IMR-90 (cell line): ENCODE measurements around the gene METTL17. TPM values are rescaled to one million over a fixed set of nuclear protein-coding genes. Genes with fewer than 3 reads are reported as not detected.

Source experiments
- ATAC-seq: fragments of 200-7000 bp; cut with Tn5 transposase; 2 replicates; pipeline ENCODE4 v1.9.1; 2020; ENCODE audit warnings: low read depth, mild to moderate bottlenecking, moderate library complexity
- BruUV-seq: library from RNA; stranded (reverse); fragments of 400-500 nt; replicated peaks from 2 replicates; lab custom pipeline; 2021; lab: Mats Ljungman, UMichigan
- CTCF ChIA-PET: fragments of 300-600 bp; formaldehyde crosslinking; extraction: SDS; loops from one replicate; lab custom pipeline; 2021; ENCODE audit warnings: antibody characterized with exemption; lab: Yijun Ruan, JAX
- POLR2A ChIA-PET: fragments of 300-600 bp; sonication (Branson Sonifier 250); formaldehyde crosslinking; loops from one replicate; lab custom pipeline; 2022; ENCODE audit warnings: antibody characterized with exemption; ENCODE audit not compliant: unreplicated experiment; lab: Charles Lee
- DNase-seq: peaks from one replicate; pipeline ENCODE4 v3.0.0; 2013
- H2AFZ ChIP-seq: replicated peaks from 2 replicates; pipeline ENCODE3; 2013; ENCODE audit warnings: low read length, mild to moderate bottlenecking; ENCODE audit not compliant: poor library complexity
- H2AK5ac ChIP-seq: 2 replicates; pipeline ENCODE4 v1.6.1; 2013; ENCODE audit warnings: low read depth, low read length, inconsistent platforms
- H2AK9ac ChIP-seq: replicated peaks from 2 replicates; pipeline ENCODE3; 2013; ENCODE audit warnings: mild to moderate bottlenecking, low read depth, low read length, moderate library complexity; ENCODE audit not compliant: poor library complexity
- H2BK120ac ChIP-seq: 2 replicates; pipeline ENCODE4 v1.6.1; 2013; ENCODE audit warnings: low read depth, low read length, inconsistent platforms
- H2BK15ac ChIP-seq: 3 replicates; pipeline ENCODE4 v1.6.1; 2013; ENCODE audit warnings: low read depth, low read length, inconsistent platforms
- H2BK20ac ChIP-seq: 2 replicates; pipeline ENCODE4 v1.6.1; 2013; ENCODE audit warnings: low read depth, mild to moderate bottlenecking, inconsistent platforms, low read length, moderate library complexity
- H2BK5ac ChIP-seq: 2 replicates; pipeline ENCODE4 v1.6.1; 2013; ENCODE audit warnings: mild to moderate bottlenecking, low read depth, low read length, inconsistent platforms; ENCODE audit not compliant: poor library complexity, severe bottlenecking
- H3K14ac ChIP-seq: replicated peaks from 2 replicates; pipeline ENCODE4 v1.6.1; 2013; ENCODE audit warnings: low read depth, low read length, inconsistent platforms
- H3K18ac ChIP-seq: 2 replicates; pipeline ENCODE4 v1.6.1; 2013; ENCODE audit warnings: low read depth, low read length, control low read depth
- H3K23ac ChIP-seq: 2 replicates; pipeline ENCODE4 v1.6.1; 2013; ENCODE audit warnings: low read depth, low read length, inconsistent platforms
- H3K27ac ChIP-seq: 2 replicates; pipeline ENCODE4 v1.5.1; 2013; ENCODE audit warnings: mild to moderate bottlenecking, control low read depth, low read length; ENCODE audit not compliant: insufficient read depth
- H3K27me3 ChIP-seq: 2 replicates; pipeline ENCODE4 v1.6.1; 2013; ENCODE audit warnings: low read length; ENCODE audit not compliant: control insufficient read depth, insufficient read depth
- H3K36me3 ChIP-seq: 2 replicates; pipeline ENCODE4 v1.6.1; 2013; ENCODE audit warnings: low read length, mixed read lengths; ENCODE audit not compliant: control insufficient read depth, insufficient read depth
- H3K4ac ChIP-seq: 2 replicates; pipeline ENCODE4 v1.6.1; 2013; ENCODE audit warnings: low read depth, low read length, inconsistent platforms
- H3K4me1 ChIP-seq: 2 replicates; pipeline ENCODE4 v1.6.1; 2013; ENCODE audit warnings: low read length, mixed read lengths; ENCODE audit not compliant: control insufficient read depth, insufficient read depth
- H3K4me2 ChIP-seq: 2 replicates; pipeline ENCODE4 v1.6.1; 2013; ENCODE audit warnings: low read depth, mild to moderate bottlenecking, control low read depth, low read length, moderate library complexity
- H3K4me3 ChIP-seq: 2 replicates; pipeline ENCODE4 v1.5.1; 2013; ENCODE audit warnings: low read depth, mild to moderate bottlenecking, control low read depth, low read length, moderate library complexity; ENCODE audit not compliant: insufficient read depth
- H3K56ac ChIP-seq: 2 replicates; pipeline ENCODE4 v1.6.1; 2013; ENCODE audit warnings: low read length, inconsistent platforms; ENCODE audit not compliant: insufficient read depth; ENCODE audit errors: extremely low read depth
- H3K79me1 ChIP-seq, 2 experiments: 2 replicates each; pipeline ENCODE4 v1.6.1; 2013; ENCODE audit warnings: low read length in 2 of 2, inconsistent platforms in 1 of 2, low read depth in 1 of 2
- H3K9ac ChIP-seq: 2 replicates; pipeline ENCODE4 v1.6.1; 2013; ENCODE audit warnings: low read depth, low read length, control low read depth
- H3K9me1 ChIP-seq: 2 replicates; pipeline ENCODE4 v1.6.1; 2013; ENCODE audit warnings: low read length, inconsistent platforms; ENCODE audit not compliant: insufficient read depth
- H3K9me3 ChIP-seq: 2 replicates; pipeline ENCODE4 v1.6.1; 2013; ENCODE audit warnings: low read length; ENCODE audit not compliant: control insufficient read depth, insufficient read depth
- H4K20me1 ChIP-seq: 2 replicates; pipeline ENCODE4 v1.6.1; 2013; ENCODE audit warnings: low read length, inconsistent platforms; ENCODE audit not compliant: insufficient read depth
- H4K5ac ChIP-seq: 2 replicates; pipeline ENCODE4 v1.6.1; 2013; ENCODE audit warnings: mild to moderate bottlenecking, low read depth, low read length, control low read depth
- H4K8ac ChIP-seq, 2 experiments: 2 replicates each; pipeline ENCODE4 v1.6.1; 2013; ENCODE audit warnings: low read depth in 2 of 2, low read length in 2 of 2, control low read depth in 1 of 2, inconsistent platforms in 1 of 2
- H4K91ac ChIP-seq: 2 replicates; pipeline ENCODE4 v1.6.1; 2013; ENCODE audit warnings: low read depth, low read length, inconsistent platforms; ENCODE audit not compliant: insufficient read depth
- BHLHE40 ChIP-seq: fragments of 150-350 bp; IDR thresholded peaks from 2 replicates; pipeline ENCODE4 v1.6.1; 2016; ENCODE audit warnings: mild to moderate bottlenecking, low read depth, low read length
- CEBPB ChIP-seq: IDR thresholded peaks from 2 replicates; pipeline ENCODE4 v1.6.1; 2012; ENCODE audit warnings: low read depth, low read length, improper control_type of control experiment
- CHD1 ChIP-seq: IDR thresholded peaks from 2 replicates; pipeline ENCODE4 v1.6.1; 2012; ENCODE audit warnings: low read depth, low read length, improper control_type of control experiment
- CTCF ChIP-seq: conservative IDR thresholded peaks from 2 replicates; pipeline ENCODE4 v1.5.1; 2012; ENCODE audit warnings: mild to moderate bottlenecking, low read depth, low read length, improper control_type of control experiment
- ELK1 ChIP-seq: fragments of 150-350 bp; IDR thresholded peaks from 2 replicates; pipeline ENCODE4 v1.6.1; 2016; ENCODE audit warnings: low read depth, mild to moderate bottlenecking, low read length, moderate library complexity, borderline replicate concordance
- FOS ChIP-seq: fragments of 150-350 bp; IDR thresholded peaks from 2 replicates; pipeline ENCODE4 v1.6.1; 2016; ENCODE audit warnings: low read depth, low read length
- MAFK ChIP-seq: IDR thresholded peaks from 2 replicates; pipeline ENCODE4 v1.6.1; 2012; ENCODE audit warnings: low read depth, low read length, improper control_type of control experiment
- MAZ ChIP-seq: IDR thresholded peaks from 2 replicates; pipeline ENCODE4 v1.6.1; 2012; ENCODE audit warnings: low read depth, mild to moderate bottlenecking, low read length, improper control_type of control experiment, moderate library complexity, borderline replicate concordance
- MXI1 ChIP-seq: IDR thresholded peaks from 2 replicates; pipeline ENCODE4 v1.6.1; 2012; ENCODE audit warnings: low read depth, mild to moderate bottlenecking, low read length, moderate library complexity, borderline replicate concordance
- NFE2L2 ChIP-seq: fragments of 150-350 bp; IDR thresholded peaks from 2 replicates; pipeline ENCODE4 v1.6.1; 2016; ENCODE audit warnings: low read depth, mild to moderate bottlenecking, low read length
- POLR2A ChIP-seq: IDR thresholded peaks from 2 replicates; pipeline ENCODE4 v1.6.1; 2012; ENCODE audit warnings: mild to moderate bottlenecking, low read depth, low read length
- RAD21 ChIP-seq: IDR thresholded peaks from 2 replicates; pipeline ENCODE4 v1.6.1; 2012; ENCODE audit warnings: low read length, improper control_type of control experiment
- RCOR1 ChIP-seq: IDR thresholded peaks from 2 replicates; pipeline ENCODE4 v1.6.1; 2012; ENCODE audit warnings: mild to moderate bottlenecking, low read length, improper control_type of control experiment; ENCODE audit not compliant: insufficient replicate concordance
- RFX5 ChIP-seq: IDR thresholded peaks from 2 replicates; pipeline ENCODE4 v1.8.0; 2012; ENCODE audit warnings: low read depth, mild to moderate bottlenecking, low read length, moderate library complexity
- SMC3 ChIP-seq: fragments of 150-350 bp; IDR thresholded peaks from 2 replicates; pipeline ENCODE4 v1.6.1; 2016; ENCODE audit warnings: low read depth, mild to moderate bottlenecking, antibody characterized with exemption, low read length, moderate library complexity
- WGBS, 2 experiments: methylation state at CpG; one replicate each; pipeline versions ENCODE4 v1.1.5 to v1.1.7; 2013; ENCODE audit warnings: missing lambda C conversion rate in 2 of 2; ENCODE audit not compliant: insufficient read length in 1 of 2; ENCODE audit errors: extremely low coverage in 2 of 2; 5-methylcytosine and 5-hydroxymethylcytosine counted together
- dilution Hi-C: fragments of 300-500 bp; cut with HindIII; formaldehyde crosslinking; loops from one replicate; pipeline ENCODE4 v1.14.3; 2018; ENCODE audit warnings: low sequenced_read_pairs; ENCODE audit not compliant: unreplicated experiment
- in situ Hi-C: fragments of 300-500 bp; cut with MboI; formaldehyde crosslinking; loops from 3 replicates; pipeline ENCODE4 v1.14.3; 2019; ENCODE audit warnings: low sequenced_read_pairs, inconsistent platforms, mixed read lengths
- intact Hi-C: fragments of 100-400 bp; cut with micrococcal nuclease; formaldehyde crosslinking; loops from 2 replicates; pipeline ENCODE4 v1.10.0; 2022
- polyA plus RNA-seq, 3 experiments: library from polyadenylated mRNA; depleted of rRNA; stranded (reverse); fragments of >200 nt; gene quantifications; 2 replicates each; pipeline ENCODE4 v1.2.3, GENCODE V29; 2012; ENCODE audit warnings: low replicate concordance in 1 of 3
- total RNA-seq: library from RNA; depleted of rRNA; stranded (reverse); fragments of >200 nt; gene quantifications from 2 replicates; pipeline ENCODE4 v1.2.3, GENCODE V29; 2012
- TF ChIP-seq, protein P1 (sequence below): fragments of 150-350 bp; IDR thresholded peaks from 2 replicates; pipeline ENCODE4 v1.6.1; 2017; ENCODE audit warnings: mild to moderate bottlenecking, antibody characterized with exemption, low read length, low read depth

METTL17 gene
- total and polyA plus RNA-seq, 2 of the 4 experiments (the other 2 are of a cell fraction) = 32.8 to 69.7 TPM

GRCh38 chr14:20970647-20970982 is 19.2 kb upstream of the METTL17 start:
- BruUV-seq = no TSS peak
- Histone ChIP-seq H3K27me3 (peaks cover 13% of the 10 kb centered on the region), H3K9me1 (peaks cover 4% of the 10 kb centered on the region; the same call in 1 of the 2 replicates), H3K36me3 (no peaks in the 10 kb centered on the region), H3K27ac (no peak overlapping the region), H2BK5ac (no peak overlapping the region), H3K4me1 (peaks cover 5% of the 10 kb centered on the region; the same call in 1 of the 2 replicates), H3K23ac (peak overlapping the region; percentile 44; the same call in 1 of the 2 replicates), H2BK15ac (no peak overlapping the region), H3K9me3 (no peaks in the 10 kb centered on the region), H3K4me2 (peak overlapping the region; percentile 85), H4K91ac (no peak overlapping the region), H2BK120ac (no peak overlapping the region), H2AFZ (peak overlapping the region; percentile 94), H4K8ac (peak overlapping the region; percentile 67 to 85; a peak in 3 of 4 replicates), H3K79me1 (no peaks in the 10 kb centered on the region), H2BK20ac (0 out of 2 replicates have a peak overlapping the region, but pooled peaks have one; percentile 3), H3K56ac (no peak overlapping the region), H4K20me1 (no peaks in the 10 kb centered on the region), H4K5ac (no peak overlapping the region), H3K18ac (no peak overlapping the region), H2AK5ac (no peak overlapping the region), H3K4ac (no peak overlapping the region), H3K4me3 (peak overlapping the region; percentile 34), H3K9ac (peak overlapping the region; percentile 55), H3K14ac (no peak overlapping the region), H2AK9ac (no peak overlapping the region)
- POLR2A ChIA-PET = interaction anchor here (0.5 kb wide), 1 partner anchor 638 kb away, joined by 9 read pairs; no protein-coding TSS in a partner anchor
- in situ Hi-C loops (no loop called here), dilution Hi-C loops (no loop called here), intact Hi-C loops (loop anchor here (2.0 to 5.0 kb wide), 2 partner anchors 70 to 338 kb away; no protein-coding TSS in a partner anchor)
- DNase-seq (no peak), ATAC-seq (peak; percentile 9)
- CTCF ChIA-PET = interaction anchor here (0.6 to 2.1 kb wide), 22 partner anchors 8 to 777 kb away, joined by 3 to 27 read pairs (median 5); partner anchors contain the start of gene RNASE4
- WGBS, 2 experiments = 20% methylated on average over 3 of the region's 10 CpGs; no CpG with 5 or more reads in 1 of the 2 experiments
- TF ChIP-seq RAD21 = no peak
- no peak for TF ChIP-seq CHD1
- TF ChIP-seq, protein P1, sequence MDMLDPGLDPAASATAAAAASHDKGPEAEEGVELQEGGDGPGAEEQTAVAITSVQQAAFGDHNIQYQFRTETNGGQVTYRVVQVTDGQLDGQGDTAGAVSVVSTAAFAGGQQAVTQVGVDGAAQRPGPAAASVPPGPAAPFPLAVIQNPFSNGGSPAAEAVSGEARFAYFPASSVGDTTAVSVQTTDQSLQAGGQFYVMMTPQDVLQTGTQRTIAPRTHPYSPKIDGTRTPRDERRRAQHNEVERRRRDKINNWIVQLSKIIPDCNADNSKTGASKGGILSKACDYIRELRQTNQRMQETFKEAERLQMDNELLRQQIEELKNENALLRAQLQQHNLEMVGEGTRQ = no peak
- TF ChIP-seq MAZ = no peak
- no peak for TF ChIP-seq MAFK
- TF ChIP-seq RFX5 = no peak
- TF ChIP-seq RCOR1 = no peak
- TF ChIP-seq MXI1 = no peak
- TF ChIP-seq CEBPB = no peak
- no peak for TF ChIP-seq NFE2L2
- TF ChIP-seq SMC3 = no peak
- TF ChIP-seq CTCF = no peak
- TF ChIP-seq ELK1 = no peak
- TF ChIP-seq POLR2A = no peak
- no peak for TF ChIP-seq BHLHE40
- TF ChIP-seq FOS = no peak
